SK-N-SH (cell line): ENCODE measurements around the gene TSHZ2. TPM values are rescaled to one million over a fixed set of nuclear protein-coding genes. Genes with fewer than 3 reads are reported as not detected.
"Not testable (repeated sequence)": the region's sequence is repeated elsewhere in the genome, so short reads cannot be mapped to it uniquely, and the experiment has no call there.

Experiments
- CTCF ChIA-PET: fragments of 300-600, 350-600 bp; formaldehyde crosslinking; extraction: SDS; loops from one replicate; lab custom pipeline; 2021; lab: Yijun Ruan, JAX
- POLR2A ChIA-PET: fragments of 350-600 bp; sonication (Branson Sonifier 250); formaldehyde crosslinking; extraction: SDS; loops from one replicate; lab custom pipeline; 2020; ENCODE audit warnings: antibody characterized with exemption, inconsistent platforms; lab: Yijun Ruan, JAX
- DNase-seq: peaks from one replicate; pipeline ENCODE4 v3.0.0; 2012
- H2AFZ ChIP-seq: fragments of 200-600 bp; sonication (generic); 2 replicates; pipeline ENCODE4 v1.8.1; 2016; ENCODE audit warnings: antibody characterized with exemption, mild to moderate bottlenecking, low read depth
- H3F3A ChIP-seq: fragments of 200-600 bp; sonication (generic); replicated peaks from 2 replicates; pipeline ENCODE3; 2016; ENCODE audit warnings: antibody characterized with exemption, mild to moderate bottlenecking; ENCODE audit not compliant: insufficient read depth
- H3K27ac ChIP-seq, 2 experiments: fragments of 200-500 bp in 1 of 2; fragments of 200-600 bp in 1 of 2; sonication (Bioruptor generic) in 1 of 2; sonication (generic), shearing (Covaris generic) in 1 of 2; 2 replicates each; pipeline versions ENCODE4 v1.5.1 to v1.6.1; 2014 to 2016; ENCODE audit warnings: low read depth in 2 of 2, inconsistent platforms in 1 of 2, low read length in 1 of 2, mild to moderate bottlenecking in 1 of 2, mixed read lengths in 1 of 2
- H3K27me3 ChIP-seq: fragments of 200-600 bp; sonication (generic), shearing (Covaris generic); 2 replicates; pipeline ENCODE4 v1.6.1; 2016; ENCODE audit warnings: mixed run types; ENCODE audit not compliant: insufficient read depth
- H3K36me3 ChIP-seq, 2 experiments: fragments of 200-500 bp in 1 of 2; fragments of 200-600 bp in 1 of 2; sonication (Bioruptor generic) in 1 of 2; sonication (generic) in 1 of 2; replicated peaks in 1 of 2; 2 replicates each; pipeline versions ENCODE3 to v1.5.1; 2014 to 2016; ENCODE audit warnings: low read length in 1 of 2, mild to moderate bottlenecking in 1 of 2; ENCODE audit not compliant: insufficient read depth in 2 of 2, control insufficient read depth in 1 of 2
- H3K4me1 ChIP-seq, 2 experiments: fragments of 200-500 bp in 1 of 2; fragments of 200-600 bp in 1 of 2; sonication (Bioruptor generic) in 1 of 2; sonication (generic), shearing (Covaris generic) in 1 of 2; 2 replicates each; pipeline versions ENCODE4 v1.5.1 to v1.6.1; 2014 to 2016; ENCODE audit warnings: low read depth in 1 of 2, low read length in 1 of 2, mixed run types in 1 of 2; ENCODE audit not compliant: insufficient read depth in 2 of 2, control insufficient read depth in 1 of 2
- H3K4me2 ChIP-seq: fragments of 200-600 bp; sonication (generic), shearing (Covaris generic); 2 replicates; pipeline ENCODE4 v1.6.1; 2017; ENCODE audit warnings: mixed run types
- H3K4me3 ChIP-seq, 2 experiments: fragments of 200-500 bp in 1 of 2; fragments of 200-600 bp in 1 of 2; sonication (Bioruptor generic) in 1 of 2; sonication (generic), shearing (Covaris generic) in 1 of 2; 2 replicates each; pipeline versions ENCODE4 v1.5.1 to v1.8.1; 2014 to 2016; ENCODE audit warnings: low read depth in 2 of 2, inconsistent platforms in 1 of 2, low read length in 1 of 2, mild to moderate bottlenecking in 1 of 2, mixed read lengths in 1 of 2, moderate library complexity in 1 of 2
- H3K79me2 ChIP-seq: fragments of 200-600 bp; sonication (generic); 2 replicates; pipeline ENCODE4 v1.8.1; 2017; ENCODE audit warnings: mild to moderate bottlenecking; ENCODE audit not compliant: insufficient read depth
- H3K9ac ChIP-seq: fragments of 200-600 bp; sonication (generic); 2 replicates; pipeline ENCODE4 v1.6.1; 2017; ENCODE audit warnings: mixed run types
- H3K9me2 ChIP-seq: fragments of 200-600 bp; sonication (generic); 2 replicates; pipeline ENCODE4 v1.6.1; 2017; ENCODE audit warnings: mixed run types
- H3K9me3 ChIP-seq: fragments of 200-600 bp; sonication (generic); 2 replicates; pipeline ENCODE4 v1.6.1; 2017; ENCODE audit warnings: mixed run types, mild to moderate bottlenecking, moderate library complexity
- H4K20me1 ChIP-seq: fragments of 200-600 bp; sonication (generic); 2 replicates; pipeline ENCODE4 v1.6.1; 2017; ENCODE audit warnings: mild to moderate bottlenecking, mixed run types; ENCODE audit not compliant: insufficient read depth
- EP300 ChIP-seq, 2 experiments: IDR thresholded peaks; 2 replicates each; pipeline versions ENCODE4 v1.4.0 to v1.6.1; 2012; ENCODE audit warnings: borderline replicate concordance in 1 of 2, low read depth in 1 of 2, low read length in 1 of 2
- EZH2phosphoT487 ChIP-seq: fragments of 200-600 bp; sonication (generic); IDR thresholded peaks from 2 replicates; pipeline ENCODE4 v1.6.1; 2017; ENCODE audit warnings: low read depth, mixed run types, mild to moderate bottlenecking, antibody characterized with exemption, moderate library complexity, borderline replicate concordance
- FOSL2 ChIP-seq: IDR thresholded peaks from 2 replicates; pipeline ENCODE4 v1.4.0; 2012; ENCODE audit warnings: low read depth, mild to moderate bottlenecking, moderate library complexity, borderline replicate concordance
- YY1 ChIP-seq: IDR thresholded peaks from 2 replicates; pipeline ENCODE4 v1.4.0; 2012; ENCODE audit warnings: low read depth, mild to moderate bottlenecking
- WGBS: methylation state at CpG from one replicate; pipeline ENCODE4 v1.1.6; 2017; ENCODE audit warnings: low lambda C conversion rate; 5-methylcytosine and 5-hydroxymethylcytosine counted together
- polyA plus RNA-seq, 3 experiments: library from polyadenylated mRNA; depleted of rRNA; stranded (reverse); fragments of >200 nt; gene quantifications; 2 replicates each; pipeline ENCODE4 v1.2.3, GENCODE V29; 2012
- TF ChIP-seq, protein P1 (sequence below): IDR thresholded peaks from 2 replicates; pipeline ENCODE4; 2012
- TF ChIP-seq, protein P2 (sequence below): fragments of 200-600 bp; sonication (generic); IDR thresholded peaks from 2 replicates; pipeline ENCODE4 v1.6.1; 2017; ENCODE audit warnings: antibody characterized with exemption, mild to moderate bottlenecking, moderate library complexity

TSHZ2 gene
- polyA plus RNA-seq, 1 of the 3 experiments (the other 2 are of a cell fraction) = 0.13 TPM

DNA sequence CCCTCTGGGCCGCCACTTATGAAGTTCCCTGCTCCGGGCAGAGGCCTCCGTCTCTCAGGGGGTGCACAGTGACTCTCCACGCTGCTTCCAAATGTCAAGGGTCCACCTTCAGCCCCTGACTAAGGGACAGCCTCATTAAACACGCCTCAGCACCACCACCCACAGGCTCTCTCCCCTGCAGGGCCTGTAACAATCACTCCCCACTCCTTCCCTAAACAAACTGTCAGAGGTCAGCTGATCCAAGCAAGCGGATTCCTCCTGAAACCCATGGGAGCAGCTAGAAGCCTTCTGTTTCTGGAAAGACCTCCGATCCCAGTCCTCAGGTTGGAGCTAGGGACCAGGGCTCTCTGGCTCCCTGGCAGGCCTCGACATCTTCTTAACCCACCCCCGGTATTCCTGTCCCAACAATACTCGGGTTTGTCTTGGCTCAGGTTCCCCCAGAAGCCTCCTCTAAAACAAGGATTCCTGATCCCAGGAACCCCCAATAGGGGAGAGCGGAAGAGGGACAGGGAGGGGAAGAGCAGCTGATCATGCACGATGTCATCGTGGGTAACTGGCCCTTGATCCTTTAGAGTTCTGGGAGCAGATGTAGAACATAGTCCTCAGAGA is 440.5 kb downstream of the TSHZ2 start:
- no peak for TF ChIP-seq EP300 (IDR thresholded peaks at IDR 0.05; ENCODE audit: borderline replicate concordance in 1 of 2, low read depth in 1 of 2, low read length in 1 of 2)
- TF ChIP-seq FOSL2 = no peak
- no peak for TF ChIP-seq EZH2phosphoT487
- TF ChIP-seq, protein P1, sequence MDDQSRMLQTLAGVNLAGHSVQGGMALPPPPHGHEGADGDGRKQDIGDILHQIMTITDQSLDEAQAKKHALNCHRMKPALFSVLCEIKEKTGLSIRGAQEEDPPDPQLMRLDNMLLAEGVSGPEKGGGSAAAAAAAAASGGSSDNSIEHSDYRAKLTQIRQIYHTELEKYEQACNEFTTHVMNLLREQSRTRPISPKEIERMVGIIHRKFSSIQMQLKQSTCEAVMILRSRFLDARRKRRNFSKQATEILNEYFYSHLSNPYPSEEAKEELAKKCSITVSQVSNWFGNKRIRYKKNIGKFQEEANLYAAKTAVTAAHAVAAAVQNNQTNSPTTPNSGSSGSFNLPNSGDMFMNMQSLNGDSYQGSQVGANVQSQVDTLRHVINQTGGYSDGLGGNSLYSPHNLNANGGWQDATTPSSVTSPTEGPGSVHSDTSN = no peak
- H3K9ac ChIP-seq = no peak overlapping the region
- no peaks in the 10 kb centered on the region for H3K9me2 ChIP-seq
- H3K4me2 ChIP-seq = no peak overlapping the region
- peaks cover 0 to 6% of the 10 kb centered on the region in 2 experiments; a peak in 1 of 4 replicates for H3K4me1 ChIP-seq
- no peaks in the 10 kb centered on the region for H4K20me1 ChIP-seq
- DNase-seq = no peak
- CTCF ChIA-PET = no interaction called here
- no peaks in the 10 kb centered on the region for H3F3A ChIP-seq
- no peaks in the 10 kb centered on the region for H3K36me3 ChIP-seq
- 60% methylated on average over 13 of the region's 13 CpGs for WGBS
- no peak overlapping the region for H2AFZ ChIP-seq
- no peak overlapping the region for H3K4me3 ChIP-seq
- no peaks in the 10 kb centered on the region for H3K27me3 ChIP-seq
- POLR2A ChIA-PET = no interaction called here
- H3K27ac ChIP-seq = no peak overlapping the region
- H3K9me3 ChIP-seq = no peaks in the 10 kb centered on the region
- H3K79me2 ChIP-seq = no peaks in the 10 kb centered on the region

DNA sequence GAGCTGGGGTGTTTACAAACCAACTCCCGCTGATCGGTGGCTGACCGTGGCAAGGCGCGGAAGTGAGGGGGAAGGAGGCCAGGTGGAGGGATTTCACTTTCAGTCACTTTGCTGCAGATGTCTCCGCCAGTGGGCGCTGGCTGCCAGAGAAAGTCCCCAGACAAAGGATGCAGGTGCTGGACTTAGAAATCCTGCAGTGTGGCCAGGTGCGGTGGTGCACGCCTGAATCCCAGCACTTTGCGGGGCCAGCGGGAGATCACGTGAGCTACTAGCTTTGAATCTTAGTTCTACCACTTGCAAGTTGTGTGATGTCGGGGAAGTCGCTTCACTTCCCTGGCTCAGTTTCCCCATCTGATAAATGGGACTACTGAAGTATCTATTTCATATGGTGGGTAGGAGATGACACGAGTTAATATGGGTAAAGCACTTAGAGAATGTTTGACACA is 441.1 kb downstream of the TSHZ2 start:
- Histone ChIP-seq H3K4me2 (no peak overlapping the region), H3K4me1 (peaks cover 0 to 6% of the 10 kb centered on the region in 2 experiments; a peak in 1 of 4 replicates), H4K20me1 (no peaks in the 10 kb centered on the region), H3K27ac (no peak overlapping the region), H3K9me2 (no peaks in the 10 kb centered on the region), H3F3A (no peaks in the 10 kb centered on the region), H3K9ac (no peak overlapping the region), H3K4me3 (no peak overlapping the region), H3K27me3 (no peaks in the 10 kb centered on the region), H2AFZ (no peak overlapping the region), H3K79me2 (no peaks in the 10 kb centered on the region), H3K9me3 (no peaks in the 10 kb centered on the region), H3K36me3 (no peaks in the 10 kb centered on the region)
- TF ChIP-seq YY1 = no peak
- TF ChIP-seq, protein P2, sequence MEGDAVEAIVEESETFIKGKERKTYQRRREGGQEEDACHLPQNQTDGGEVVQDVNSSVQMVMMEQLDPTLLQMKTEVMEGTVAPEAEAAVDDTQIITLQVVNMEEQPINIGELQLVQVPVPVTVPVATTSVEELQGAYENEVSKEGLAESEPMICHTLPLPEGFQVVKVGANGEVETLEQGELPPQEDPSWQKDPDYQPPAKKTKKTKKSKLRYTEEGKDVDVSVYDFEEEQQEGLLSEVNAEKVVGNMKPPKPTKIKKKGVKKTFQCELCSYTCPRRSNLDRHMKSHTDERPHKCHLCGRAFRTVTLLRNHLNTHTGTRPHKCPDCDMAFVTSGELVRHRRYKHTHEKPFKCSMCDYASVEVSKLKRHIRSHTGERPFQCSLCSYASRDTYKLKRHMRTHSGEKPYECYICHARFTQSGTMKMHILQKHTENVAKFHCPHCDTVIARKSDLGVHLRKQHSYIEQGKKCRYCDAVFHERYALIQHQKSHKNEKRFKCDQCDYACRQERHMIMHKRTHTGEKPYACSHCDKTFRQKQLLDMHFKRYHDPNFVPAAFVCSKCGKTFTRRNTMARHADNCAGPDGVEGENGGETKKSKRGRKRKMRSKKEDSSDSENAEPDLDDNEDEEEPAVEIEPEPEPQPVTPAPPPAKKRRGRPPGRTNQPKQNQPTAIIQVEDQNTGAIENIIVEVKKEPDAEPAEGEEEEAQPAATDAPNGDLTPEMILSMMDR = peak; percentile 11; the same call in 1 of the 2 replicates
- POLR2A ChIA-PET = no interaction called here
- 73% methylated on average over 15 of the region's 15 CpGs for WGBS
- DNase-seq = no peak
- CTCF ChIA-PET = no interaction called here

DNA sequence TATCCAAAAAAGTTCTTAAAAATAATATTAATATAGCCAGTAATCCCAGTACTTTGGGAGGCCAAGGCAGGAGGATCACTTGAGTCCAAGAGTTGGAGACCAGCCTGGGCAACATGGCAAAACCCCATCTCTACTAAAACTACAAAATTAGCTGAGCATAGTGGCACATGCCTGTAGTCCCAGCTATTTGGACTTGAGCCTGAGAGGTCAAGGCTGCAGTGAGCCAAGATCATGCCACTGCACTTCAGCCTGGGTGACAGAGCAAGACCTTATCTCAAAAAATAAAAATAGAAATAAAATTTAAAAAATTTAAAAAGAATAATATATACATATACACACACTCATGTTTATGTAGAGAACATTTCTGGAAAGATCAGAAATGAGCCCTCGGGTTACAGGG is 441.7 kb downstream of the TSHZ2 start:
- H4K20me1 ChIP-seq, DNase-seq, CTCF ChIA-PET, H3K4me2 ChIP-seq, H3K4me1 ChIP-seq, H3K36me3 ChIP-seq, POLR2A ChIA-PET, H2AFZ ChIP-seq, H3K9me2 ChIP-seq, H3K9me3 ChIP-seq, H3F3A ChIP-seq, H3K79me2 ChIP-seq, H3K27me3 ChIP-seq, H3K9ac ChIP-seq, H3K27ac ChIP-seq, H3K4me3 ChIP-seq: not testable (repeated sequence)
- WGBS = 25% methylated on average over 1 of the region's 1 CpG
